Prostate gland (tissue), 2 donors: ENCODE data around the gene IFRD2.

ENCODE experiments used
- POLR2A ChIP-seq: fragments of 450-650 bp; IDR thresholded peaks from one replicate; pipeline ENCODE4 v1.6.1; 2016; ENCODE audit warnings: antibody characterized with exemption, mild to moderate bottlenecking
- POLR2AphosphoS5 ChIP-seq: sonication (generic); formaldehyde crosslinking; IDR thresholded peaks from one replicate; pipeline ENCODE4 v1.6.1; 2017; ENCODE audit warnings: antibody characterized with exemption
- TF ChIP-seq, protein P1 (sequence below), 4 experiments: fragments of 200-600 bp in 2 of 4; fragments of 450-650 bp in 2 of 4; sonication (generic) in 2 of 4; IDR thresholded peaks; 1 replicate in 3 of 4; 2 replicates in 1 of 4; pipeline ENCODE4 v1.5.1; 2016 to 2019; ENCODE audit warnings: antibody characterized with exemption in 4 of 4, mild to moderate bottlenecking in 2 of 4, moderate library complexity in 2 of 4

DNA sequence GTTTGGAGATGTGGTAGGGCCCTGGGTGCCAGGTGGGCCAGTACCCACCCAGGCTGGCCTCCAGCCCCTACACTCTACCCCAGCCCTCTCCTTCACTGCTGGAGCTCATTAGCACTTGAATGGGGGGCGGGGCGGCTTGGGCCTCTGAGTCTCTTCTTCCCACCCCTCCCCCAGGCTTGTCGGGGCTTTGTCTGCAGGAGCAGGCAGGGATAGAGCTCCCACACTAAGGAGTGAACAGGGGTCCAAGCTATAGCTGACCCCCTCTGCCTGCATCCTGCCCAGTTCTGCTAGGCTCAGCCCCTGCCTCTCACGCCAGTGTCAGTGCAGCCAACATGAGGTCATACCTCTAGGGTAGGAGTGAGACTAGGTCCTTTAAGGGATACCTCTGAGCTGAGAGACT is 51.1 kb downstream of the IFRD2 start:
- no peak for TF ChIP-seq POLR2A
- TF ChIP-seq, protein P1, sequence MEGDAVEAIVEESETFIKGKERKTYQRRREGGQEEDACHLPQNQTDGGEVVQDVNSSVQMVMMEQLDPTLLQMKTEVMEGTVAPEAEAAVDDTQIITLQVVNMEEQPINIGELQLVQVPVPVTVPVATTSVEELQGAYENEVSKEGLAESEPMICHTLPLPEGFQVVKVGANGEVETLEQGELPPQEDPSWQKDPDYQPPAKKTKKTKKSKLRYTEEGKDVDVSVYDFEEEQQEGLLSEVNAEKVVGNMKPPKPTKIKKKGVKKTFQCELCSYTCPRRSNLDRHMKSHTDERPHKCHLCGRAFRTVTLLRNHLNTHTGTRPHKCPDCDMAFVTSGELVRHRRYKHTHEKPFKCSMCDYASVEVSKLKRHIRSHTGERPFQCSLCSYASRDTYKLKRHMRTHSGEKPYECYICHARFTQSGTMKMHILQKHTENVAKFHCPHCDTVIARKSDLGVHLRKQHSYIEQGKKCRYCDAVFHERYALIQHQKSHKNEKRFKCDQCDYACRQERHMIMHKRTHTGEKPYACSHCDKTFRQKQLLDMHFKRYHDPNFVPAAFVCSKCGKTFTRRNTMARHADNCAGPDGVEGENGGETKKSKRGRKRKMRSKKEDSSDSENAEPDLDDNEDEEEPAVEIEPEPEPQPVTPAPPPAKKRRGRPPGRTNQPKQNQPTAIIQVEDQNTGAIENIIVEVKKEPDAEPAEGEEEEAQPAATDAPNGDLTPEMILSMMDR (IDR thresholded peaks at IDR 0.05): no peak
- no peak for TF ChIP-seq POLR2AphosphoS5
